ACC112 (cell line): ENCODE data around the gene RRP1B.

ENCODE experiments used
- H2AFZ ChIP-seq: fragments of 200-600 bp; sonication (generic); one replicate; pipeline ENCODE4 v1.6.0; 2017; ENCODE audit warnings: antibody characterized with exemption, low read length; ENCODE audit not compliant: unreplicated experiment
- H3K27ac ChIP-seq: fragments of 200-600 bp; sonication (generic); 2 replicates; pipeline ENCODE4 v1.5.1; 2014; ENCODE audit warnings: low read depth, mild to moderate bottlenecking, antibody characterized with exemption, low read length, moderate library complexity
- H3K27me3 ChIP-seq: fragments of 200-600 bp; sonication (generic); 2 replicates; pipeline ENCODE4 v1.6.1; 2014; ENCODE audit warnings: mild to moderate bottlenecking, antibody characterized with exemption, low read length, moderate library complexity, mixed read lengths; ENCODE audit not compliant: insufficient read depth
- H3K36me3 ChIP-seq: fragments of 200-600 bp; sonication (generic); 2 replicates; pipeline ENCODE4 v1.6.1; 2016; ENCODE audit warnings: mild to moderate bottlenecking, antibody characterized with exemption, low read length, moderate library complexity, mixed read lengths; ENCODE audit not compliant: insufficient read depth
- H3K4me1 ChIP-seq: fragments of 200-600 bp; sonication (generic); one replicate; pipeline ENCODE4 v1.6.1; 2016; ENCODE audit warnings: low read length, mixed read lengths; ENCODE audit not compliant: insufficient read depth, unreplicated experiment, control insufficient read depth
- H3K4me3 ChIP-seq: fragments of 200-600 bp; sonication (generic); 2 replicates; pipeline ENCODE4 v1.5.1; 2014; ENCODE audit warnings: mild to moderate bottlenecking, low read depth, low read length
- H3K79me2 ChIP-seq: fragments of 200-600 bp; sonication (generic); one replicate; pipeline ENCODE4 v1.6.0; 2016; ENCODE audit warnings: low read length; ENCODE audit not compliant: control insufficient read depth, unreplicated experiment, insufficient read depth

Gene RRP1B

GRCh38 chr21:43735236-43736091 lies 76.1 kb downstream of the RRP1B start:
- H3K4me3 ChIP-seq: no peak overlapping the region
- H2AFZ ChIP-seq: no peak overlapping the region
- peaks cover 3% of the 10 kb centered on the region; the same call in 1 of the 2 replicates for H3K36me3 ChIP-seq
- H3K79me2 ChIP-seq: peaks cover 39% of the 10 kb centered on the region
- no peak overlapping the region for H3K27ac ChIP-seq
- H3K27me3 ChIP-seq: no peaks in the 10 kb centered on the region
- peaks cover 28% of the 10 kb centered on the region for H3K4me1 ChIP-seq

- no peak overlapping the region for H3K27ac ChIP-seq
- H3K4me1 ChIP-seq: peaks cover 28% of the 10 kb centered on the region
- peaks cover 32% of the 10 kb centered on the region for H3K79me2 ChIP-seq
- H3K4me3 ChIP-seq: no peak overlapping the region
- H3K36me3 ChIP-seq: peaks cover 3% of the 10 kb centered on the region; the same call in 1 of the 2 replicates
- no peak overlapping the region for H2AFZ ChIP-seq
- H3K27me3 ChIP-seq: no peaks in the 10 kb centered on the region
Measured at GRCh38 chr21:43736224-43736883, 77.0 kb downstream of the RRP1B start.

GRCh38 chr21:43737158-43737950 lies 78.0 kb downstream of the RRP1B start:
- Histone ChIP-seq H3K36me3 (peaks cover 3% of the 10 kb centered on the region; the same call in 1 of the 2 replicates), H3K27ac (no peak overlapping the region), H3K79me2 (peaks cover 22% of the 10 kb centered on the region), H3K27me3 (no peaks in the 10 kb centered on the region), H2AFZ (no peak overlapping the region), H3K4me1 (peaks cover 24% of the 10 kb centered on the region), H3K4me3 (no peak overlapping the region)

GRCh38 chr21:43739621-43740435 lies 80.5 kb downstream of the RRP1B start:
- no peaks in the 10 kb centered on the region for H3K27me3 ChIP-seq
- peaks cover 17% of the 10 kb centered on the region for H3K36me3 ChIP-seq
- no peak overlapping the region for H3K4me3 ChIP-seq
- H3K79me2 ChIP-seq: peaks cover 6% of the 10 kb centered on the region
- no peak overlapping the region for H2AFZ ChIP-seq
- H3K4me1 ChIP-seq: peaks cover 7% of the 10 kb centered on the region
- H3K27ac ChIP-seq: no peak overlapping the region

GRCh38 chr21:43740497-43741156 lies 81.3 kb downstream of the RRP1B start:
- Histone ChIP-seq H3K79me2 (peaks cover 2% of the 10 kb centered on the region), H2AFZ (no peak overlapping the region), H3K4me3 (no peak overlapping the region), H3K27ac (no peak overlapping the region), H3K27me3 (no peaks in the 10 kb centered on the region), H3K4me1 (peaks cover 3% of the 10 kb centered on the region), H3K36me3 (peaks cover 19% of the 10 kb centered on the region)

GRCh38 chr21:43741423-43742096 lies 82.2 kb downstream of the RRP1B start:
- Histone ChIP-seq H3K79me2 (no peaks in the 10 kb centered on the region), H3K4me3 (no peak overlapping the region), H2AFZ (no peak overlapping the region), H3K27ac (no peak overlapping the region), H3K27me3 (no peaks in the 10 kb centered on the region), H3K4me1 (no peaks in the 10 kb centered on the region), H3K36me3 (peaks cover 19% of the 10 kb centered on the region)

- H2AFZ ChIP-seq: no peak overlapping the region
- H3K27me3 ChIP-seq: no peaks in the 10 kb centered on the region
- H3K79me2 ChIP-seq: no peaks in the 10 kb centered on the region
- H3K4me3 ChIP-seq: no peak overlapping the region
- H3K27ac ChIP-seq: no peak overlapping the region
- H3K36me3 ChIP-seq: peaks cover 21% of the 10 kb centered on the region
- no peaks in the 10 kb centered on the region for H3K4me1 ChIP-seq
Measured at GRCh38 chr21:43743947-43744346, 84.6 kb downstream of the RRP1B start.

GRCh38 chr21:43744725-43745124 lies 85.4 kb downstream of the RRP1B start:
- H3K4me1 ChIP-seq: no peaks in the 10 kb centered on the region
- no peak overlapping the region for H3K4me3 ChIP-seq
- no peaks in the 10 kb centered on the region for H3K27me3 ChIP-seq
- peaks cover 18% of the 10 kb centered on the region for H3K36me3 ChIP-seq
- no peak overlapping the region for H2AFZ ChIP-seq
- no peak overlapping the region for H3K27ac ChIP-seq
- no peaks in the 10 kb centered on the region for H3K79me2 ChIP-seq
